ENCODE results near the gene NDUFV1.

GRCh38 chr11:67645521-67646461 is 39.1 kb downstream of the NDUFV1 start:
- TF ChIP-seq POLR2A (IDR thresholded peaks at IDR 0.05; ENCODE audit: low read depth, low read length) (no peak), POLR2AphosphoS5 (IDR thresholded peaks at IDR 0.05; ENCODE audit: low read depth, low read length) (no peak), SPI1 (IDR thresholded peaks at IDR 0.05; ENCODE audit: low read depth, low read length) (no peak)

Data from GM12891 (cell line).